K562 (cell line): ENCODE results near the gene SAMD10. TPM values are rescaled to one million over a fixed set of nuclear protein-coding genes. Genes with fewer than 3 reads are reported as not detected.

Experiments used
- HMGN3 ChIP-seq: IDR thresholded peaks from 2 replicates; pipeline ENCODE4 v1.6.1; 2011; ENCODE audit warnings: borderline replicate concordance, low read depth, mild to moderate bottlenecking, mixed read lengths, low read length; ENCODE audit not compliant: insufficient read length; ENCODE audit errors: extremely low read depth
- REST ChIP-seq, 2 experiments: fragments of 450-650 bp; formaldehyde crosslinking in 1 of 2; IDR thresholded peaks; 2 replicates each; pipeline versions ENCODE4 v1.4.0 to v1.6.1; 2014 to 2020; ENCODE audit warnings: mild to moderate bottlenecking in 2 of 2, borderline replicate concordance in 1 of 2, low read depth in 1 of 2
- TBL1XR1 ChIP-seq, 2 experiments: IDR thresholded peaks; 2 replicates each; pipeline ENCODE4 v1.6.1; 2012; ENCODE audit warnings: improper control_type of control experiment in 2 of 2, low read length in 2 of 2, mild to moderate bottlenecking in 1 of 2
- ZNF407 ChIP-seq: fragments of 450-650 bp; IDR thresholded peaks from 2 replicates; pipeline ENCODE4 v1.6.1; 2016; ENCODE audit warnings: low read depth
- ZNF644 ChIP-seq: fragments of 200-800 bp; sonication (Bioruptor generic); IDR thresholded peaks from 2 replicates; pipeline ENCODE4 v1.6.1; 2016; ENCODE audit warnings: low read depth, missing genetic modification characterization, missing compliant biosample characterization
- polyA plus RNA-seq, 8 experiments: library from polyadenylated mRNA; depleted of rRNA in 4 of 8; stranded (reverse) in 5 of 8; unstranded in 3 of 8; fragments of >200 nt; fragmentation: Nextera tagmentation in 2 of 8; fragmentation: Illumina TruSeq in 1 of 8; extraction: Ambion mirVana in 2 of 8; extraction: Trizol in 1 of 8; gene quantifications; 2 replicates each; pipeline versions ENCODE4 v1.2.1 to v1.2.3, GENCODE V29; 2011 to 2014; ENCODE audit warnings: inconsistent platforms in 1 of 8, missing spikeins in 1 of 8
- total RNA-seq, 7 experiments: library from RNA; depleted of rRNA in 6 of 7; stranded (reverse); fragments of >200 nt in 6 of 7; fragmentation: Illumina TruSeq in 2 of 7; extraction: Trizol in 2 of 7; gene quantifications; 2 replicates each; pipeline versions ENCODE4 v1.2.1 to v1.2.3, GENCODE V29; 2011 to 2021; ENCODE audit warnings: low replicate concordance in 1 of 7

The SAMD10 gene
- total and polyA plus RNA-seq, 9 of the 15 experiments (the other 6 are each of a cell fraction or from before 2014, with no cell fraction given) = 0.37 to 15.2 (median 4.8) TPM

- TF ChIP-seq ZNF644 (tag) = no peak
- no peak for TF ChIP-seq ZNF407
- peak; percentile 84 for TF ChIP-seq REST (IDR thresholded peaks at IDR 0.05; ENCODE audit: borderline replicate concordance)
- TF ChIP-seq REST (CRISPR knock-in tag; IDR thresholded peaks at IDR 0.05; ENCODE audit: low read depth) = no peak
- no peak for TF ChIP-seq TBL1XR1 (IDR thresholded peaks at IDR 0.05; ENCODE audit: low read length in 2 of 2)
- TF ChIP-seq HMGN3 = peak; percentile 35
These were observed 5.6 kb downstream of the SAMD10 start (continued) for GRCh38 chr20:63973636-63974401.
